Measurements from ENCODE around the gene KDM4B. TPM values are rescaled to one million over a fixed set of nuclear protein-coding genes. Genes with fewer than 3 reads are reported as not detected.

KDM4B gene
- total RNA-seq, 2 experiments from 2014 or later: 33.9 to 35.8 TPM

DNA sequence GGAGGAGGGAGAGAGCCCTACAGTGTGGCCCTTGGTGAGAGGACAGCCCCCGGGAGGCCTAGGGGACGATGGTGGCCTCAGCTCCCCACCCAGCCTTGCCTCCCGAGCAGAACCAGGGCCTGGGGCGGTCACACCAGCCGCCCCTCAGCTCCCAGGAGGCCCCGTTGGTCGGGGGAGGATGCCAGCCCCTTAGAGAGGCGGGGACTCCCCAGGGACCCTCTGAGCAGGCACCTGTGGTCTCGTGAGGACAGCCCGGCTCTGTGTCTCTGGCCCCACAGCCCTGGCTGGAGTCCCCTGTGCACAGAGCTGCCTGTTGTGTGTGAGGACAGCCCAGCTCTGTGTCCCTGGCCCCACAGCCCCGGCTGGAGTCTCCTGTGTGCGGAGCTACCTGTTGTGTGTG, 158.8 kb downstream of the KDM4B start:
- POLR2A ChIA-PET: no interaction called here
- peaks cover 27% of the 10 kb centered on the region for H3K4me1 Mint-ChIP-seq
- CTCF ChIA-PET: interaction anchor here (0.7 kb wide), 1 partner anchor 97 kb away, joined by 3 read pairs; no protein-coding TSS in a partner anchor

DNA sequence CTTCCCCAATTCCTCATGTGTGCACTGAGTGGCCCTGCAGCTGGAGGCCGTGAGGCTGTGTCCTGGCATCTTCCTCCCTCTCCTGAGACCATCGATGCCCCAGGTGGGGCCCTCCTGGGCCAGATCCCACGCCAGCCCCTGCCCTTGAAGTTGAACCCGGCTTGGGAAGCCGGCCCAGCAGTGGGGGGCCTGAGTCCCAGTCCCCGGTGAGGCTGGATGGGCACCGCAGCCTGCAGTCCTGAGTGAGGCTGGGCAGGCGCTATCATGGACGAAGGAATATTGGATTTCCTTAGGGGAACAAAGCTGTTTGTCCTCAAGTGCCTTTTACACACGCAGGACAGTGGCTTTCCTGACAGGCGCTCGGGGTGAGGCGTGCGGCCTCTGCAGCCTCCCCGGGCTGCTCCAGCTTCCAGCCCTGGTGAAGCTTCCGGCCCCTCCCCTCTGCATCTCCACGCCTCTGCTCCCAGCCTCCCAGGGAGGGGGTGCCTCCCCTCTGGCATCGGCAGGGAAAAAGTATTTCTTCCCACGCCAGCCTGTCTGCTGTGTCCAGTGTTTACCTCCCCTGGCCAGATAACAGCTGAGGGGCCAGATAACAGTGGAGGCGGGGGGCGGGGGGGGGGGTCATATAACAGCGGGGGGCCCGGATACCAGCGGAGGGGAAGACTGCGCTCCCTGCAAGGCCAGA, 159.5 kb downstream of the KDM4B start:
- peaks cover 27% of the 10 kb centered on the region for H3K4me1 Mint-ChIP-seq
- ATAC-seq (no peak), DNase-seq (no peak)
- H3K27ac Mint-ChIP-seq: no peak overlapping the region
- H3K27me3 Mint-ChIP-seq: no peaks in the 10 kb centered on the region
- H3K4me3 Mint-ChIP-seq: no peak overlapping the region
- ChIA-PET POLR2A (no interaction called here), CTCF (no interaction called here)
- H3K9me3 Mint-ChIP-seq (ENCODE audit: low read depth): no peaks in the 10 kb centered on the region
- intact Hi-C loops (cut with DNase I, micrococcal nuclease): no loop called here
- H3K36me3 Mint-ChIP-seq (ENCODE audit: low read depth): peaks cover 4% of the 10 kb centered on the region

More for the DNA sequence above, 158.8 kb downstream of the KDM4B start:
- no peaks in the 10 kb centered on the region for H3K27me3 Mint-ChIP-seq
- H3K4me3 Mint-ChIP-seq: no peak overlapping the region
- H3K9me3 Mint-ChIP-seq (ENCODE audit: low read depth): no peaks in the 10 kb centered on the region
- intact Hi-C loops (cut with DNase I, micrococcal nuclease): no loop called here
- DNase-seq: no peak
- H3K36me3 Mint-ChIP-seq (ENCODE audit: low read depth): peaks cover 3% of the 10 kb centered on the region
- no peak for ATAC-seq
- no peak overlapping the region for H3K27ac Mint-ChIP-seq

DNA sequence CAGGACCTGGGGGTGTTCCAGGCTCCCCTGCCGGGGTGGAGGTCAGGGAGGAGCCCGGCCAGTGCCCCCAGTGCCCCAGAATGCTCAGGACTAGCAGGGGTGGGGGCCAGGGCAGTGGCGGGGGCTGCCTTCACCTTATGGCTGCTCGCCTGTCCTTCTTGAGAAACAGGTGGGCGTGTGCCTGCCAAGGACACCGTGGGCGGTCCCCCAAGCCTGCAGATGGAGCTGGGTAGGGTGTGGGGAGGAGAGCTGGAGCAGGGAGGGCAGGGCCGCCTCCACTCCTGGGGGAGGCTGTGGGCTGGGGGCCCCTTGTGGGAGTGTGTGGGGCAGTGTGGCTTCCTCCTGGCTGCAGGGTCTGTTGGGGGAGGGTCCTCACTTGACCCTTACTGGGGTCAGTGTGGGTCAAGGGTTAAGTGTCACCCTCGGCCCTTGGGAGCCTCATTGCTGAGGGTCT, 160.1 kb downstream of the KDM4B start:
- H3K4me1 Mint-ChIP-seq: peaks cover 27% of the 10 kb centered on the region
- H3K27ac Mint-ChIP-seq: no peak overlapping the region
- peaks cover 7% of the 10 kb centered on the region for H3K36me3 Mint-ChIP-seq (ENCODE audit: low read depth)
- POLR2A ChIA-PET: no interaction called here
- H3K4me3 Mint-ChIP-seq: no peak overlapping the region
- CTCF ChIA-PET: no interaction called here
- ATAC-seq (no peak), DNase-seq (no peak)
- no peaks in the 10 kb centered on the region for H3K9me3 Mint-ChIP-seq (ENCODE audit: low read depth)
- intact Hi-C loops (cut with DNase I, micrococcal nuclease): no loop called here
- no peaks in the 10 kb centered on the region for H3K27me3 Mint-ChIP-seq

DNA sequence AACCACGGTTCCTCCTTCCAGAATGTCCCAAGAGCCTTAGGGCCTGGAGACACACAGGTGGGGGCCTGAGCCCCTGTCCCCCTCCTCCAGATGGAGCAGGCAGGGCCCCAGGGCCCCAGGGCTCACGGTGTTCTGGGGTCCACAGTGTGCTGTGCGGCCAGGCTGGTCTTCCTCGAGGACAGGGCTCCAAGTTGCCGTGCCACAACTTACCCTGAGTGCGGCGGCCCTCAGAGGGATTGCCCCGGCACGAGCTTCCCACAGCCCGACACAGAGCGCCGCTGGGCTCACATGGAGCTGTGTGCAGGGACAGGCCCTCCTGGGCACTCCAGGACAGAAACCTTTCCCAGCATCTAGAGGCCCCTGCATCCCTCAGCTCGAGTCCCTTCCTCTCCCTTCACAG, 160.8 kb downstream of the KDM4B start:
- H3K4me1 Mint-ChIP-seq: peaks cover 27% of the 10 kb centered on the region
- POLR2A ChIA-PET: interaction anchor here (0.5 kb wide), 1 partner anchor 1142 kb away, joined by 3 read pairs; no protein-coding TSS in a partner anchor

DNA sequence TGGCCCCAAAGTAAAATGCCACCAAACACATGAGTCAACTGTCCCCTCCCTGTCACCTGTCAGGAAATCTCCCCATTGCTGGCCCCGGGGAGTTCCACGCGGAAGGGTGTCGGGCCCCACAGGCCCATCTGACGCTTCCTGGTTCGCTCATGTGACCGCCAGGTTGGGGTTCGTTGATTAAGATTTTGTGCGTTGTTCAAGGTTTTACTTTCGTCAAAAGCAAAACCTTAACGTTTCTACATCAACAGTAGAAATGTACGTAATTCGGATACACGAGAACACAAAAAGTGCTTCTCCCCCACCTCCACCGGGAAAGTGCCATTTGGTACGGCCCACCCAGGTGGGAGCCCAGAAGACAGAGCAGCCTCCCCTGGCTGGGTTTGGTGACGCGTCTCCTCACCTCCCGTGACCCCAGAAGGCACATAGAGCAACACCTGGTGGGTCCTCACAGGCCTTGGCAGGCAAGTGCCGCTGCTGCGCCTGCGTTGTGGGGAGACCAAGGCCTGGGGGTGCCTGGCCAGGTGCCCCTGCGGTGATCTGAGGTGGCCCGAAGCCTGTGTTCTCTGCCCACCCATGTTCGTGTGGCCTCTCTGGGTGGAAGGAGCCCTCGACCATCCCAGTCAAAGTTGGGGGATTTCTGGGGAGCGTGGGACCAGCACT, 161.6 kb downstream of the KDM4B start:
- peak overlapping the region; percentile 52 for H3K4me3 Mint-ChIP-seq
- intact Hi-C loops (cut with DNase I, micrococcal nuclease): no loop called here
- ATAC-seq: peak; percentile 74
- peak; percentile 70 for DNase-seq
- no peaks in the 10 kb centered on the region for H3K27me3 Mint-ChIP-seq
- peaks cover 13% of the 10 kb centered on the region for H3K36me3 Mint-ChIP-seq (ENCODE audit: low read depth)
- peaks cover 24% of the 10 kb centered on the region for H3K4me1 Mint-ChIP-seq
- CTCF ChIA-PET: no interaction called here
- H3K27ac Mint-ChIP-seq: peak overlapping the region; percentile 86
- POLR2A ChIA-PET: no interaction called here
- no peaks in the 10 kb centered on the region for H3K9me3 Mint-ChIP-seq (ENCODE audit: low read depth)

More for the DNA sequence above, 160.8 kb downstream of the KDM4B start:
- no peaks in the 10 kb centered on the region for H3K27me3 Mint-ChIP-seq
- CTCF ChIA-PET: no interaction called here
- peak overlapping the region; percentile 86 for H3K27ac Mint-ChIP-seq
- intact Hi-C loops (cut with DNase I, micrococcal nuclease): no loop called here
- H3K36me3 Mint-ChIP-seq (ENCODE audit: low read depth): peaks cover 11% of the 10 kb centered on the region
- DNase-seq (no peak), ATAC-seq (no peak)
- H3K9me3 Mint-ChIP-seq (ENCODE audit: low read depth): no peaks in the 10 kb centered on the region
- H3K4me3 Mint-ChIP-seq: peak overlapping the region; percentile 52

DNA sequence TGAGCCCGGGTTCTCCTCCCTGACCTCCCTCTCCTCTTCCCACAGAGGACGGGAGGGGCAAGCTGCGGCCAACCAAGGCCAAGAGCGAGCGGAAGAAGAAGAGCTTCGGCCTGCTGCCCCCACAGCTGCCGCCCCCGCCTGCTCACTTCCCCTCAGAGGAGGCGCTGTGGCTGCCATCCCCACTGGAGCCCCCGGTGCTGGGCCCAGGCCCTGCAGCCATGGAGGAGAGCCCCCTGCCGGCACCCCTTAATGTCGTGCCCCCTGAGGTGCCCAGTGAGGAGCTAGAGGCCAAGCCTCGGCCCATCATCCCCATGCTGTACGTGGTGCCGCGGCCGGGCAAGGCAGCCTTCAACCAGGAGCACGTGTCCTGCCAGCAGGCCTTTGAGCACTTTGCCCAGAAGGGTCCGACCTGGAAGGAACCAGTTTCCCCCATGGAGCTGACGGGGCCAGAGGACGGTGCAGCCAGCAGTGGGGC, 162.2 kb downstream of the KDM4B start:
- no peaks in the 10 kb centered on the region for H3K27me3 Mint-ChIP-seq
- peaks cover 14% of the 10 kb centered on the region for H3K36me3 Mint-ChIP-seq (ENCODE audit: low read depth)
- no peak for ATAC-seq
- peak; percentile 31 for DNase-seq
- H3K4me3 Mint-ChIP-seq: peak overlapping the region; percentile 52
- intact Hi-C loops (cut with DNase I, micrococcal nuclease): no loop called here
- peaks cover 20% of the 10 kb centered on the region for H3K4me1 Mint-ChIP-seq
- CTCF ChIA-PET: interaction anchor here (0.6 kb wide), 1 partner anchor 1731 kb away, joined by 3 read pairs; no protein-coding TSS in a partner anchor
- POLR2A ChIA-PET: no interaction called here
- no peaks in the 10 kb centered on the region for H3K9me3 Mint-ChIP-seq (ENCODE audit: low read depth)
- H3K27ac Mint-ChIP-seq: peak overlapping the region; percentile 86

DNA sequence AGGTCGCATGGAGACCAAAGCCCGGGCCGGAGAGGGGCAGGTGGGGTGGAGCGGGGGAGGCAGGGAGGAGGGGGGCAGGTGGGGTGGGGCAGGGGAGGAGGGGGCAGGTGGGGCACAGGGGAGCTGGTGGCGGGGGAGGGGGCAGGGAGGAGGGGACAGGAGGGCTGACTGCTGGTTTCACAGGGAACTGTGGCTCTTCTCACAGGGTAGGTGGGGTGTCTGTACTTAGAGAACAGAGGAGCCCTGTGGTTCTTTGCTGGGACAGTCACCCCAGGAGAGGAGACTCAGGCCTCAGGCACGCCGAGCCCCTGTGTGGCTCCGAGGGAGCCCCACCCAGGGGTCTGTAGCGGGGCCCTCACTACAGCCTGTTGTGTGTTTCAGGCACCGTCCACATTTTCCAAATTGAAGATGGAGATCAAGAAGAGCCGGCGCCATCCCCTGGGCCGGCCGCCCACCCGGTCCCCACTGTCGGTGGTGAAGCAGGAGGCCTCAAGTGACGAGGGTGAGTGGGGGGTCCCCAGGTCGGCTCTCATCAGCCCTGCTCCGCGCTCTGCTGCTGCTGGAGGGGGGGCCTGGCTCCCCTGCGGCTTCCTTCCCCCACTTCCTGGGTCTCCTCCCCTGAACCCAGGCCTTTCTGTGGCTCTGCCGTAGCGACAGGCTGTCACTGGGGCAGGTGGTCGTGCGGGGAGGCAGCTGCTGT, 162.7 kb downstream of the KDM4B start:
- CTCF ChIA-PET: interaction anchor here (0.6 kb wide), 1 partner anchor 1730 kb away, joined by 3 read pairs; no protein-coding TSS in a partner anchor
- Mint-ChIP-seq H3K4me1 (peaks cover 20% of the 10 kb centered on the region), H3K27me3 (no peaks in the 10 kb centered on the region), H3K36me3 (ENCODE audit: low read depth) (peaks cover 15% of the 10 kb centered on the region), H3K27ac (peak overlapping the region; percentile 76), H3K9me3 (ENCODE audit: low read depth) (no peaks in the 10 kb centered on the region), H3K4me3 (peak overlapping the region; percentile 46)
- peak; percentile 17 for ATAC-seq
- peak; percentile 25 for DNase-seq
- intact Hi-C loops (cut with DNase I, micrococcal nuclease): no loop called here
- POLR2A ChIA-PET: no interaction called here

DNA sequence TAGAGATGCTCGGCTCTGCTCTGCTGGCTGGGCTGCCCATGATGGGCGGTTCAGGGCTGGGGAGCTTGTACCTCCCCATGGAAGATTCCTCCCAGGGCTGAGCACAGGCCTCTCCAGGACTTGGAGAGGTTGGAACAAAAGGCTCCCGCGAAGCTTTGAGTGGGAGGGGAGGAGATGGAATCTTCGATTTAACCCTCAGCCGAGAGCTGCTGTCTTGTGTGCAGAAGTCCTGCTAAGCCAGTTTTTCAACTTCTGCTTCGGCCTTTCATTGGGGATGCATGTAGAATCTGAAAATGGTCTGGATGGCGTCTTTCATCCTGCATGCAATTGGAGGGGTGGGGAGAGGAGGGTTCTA, 163.3 kb downstream of the KDM4B start:
- no peaks in the 10 kb centered on the region for H3K9me3 Mint-ChIP-seq (ENCODE audit: low read depth)
- H3K27me3 Mint-ChIP-seq: no peaks in the 10 kb centered on the region
- ChIA-PET POLR2A (no interaction called here), CTCF (no interaction called here)
- peaks cover 19% of the 10 kb centered on the region for H3K36me3 Mint-ChIP-seq (ENCODE audit: low read depth)
- intact Hi-C loops (cut with DNase I, micrococcal nuclease): no loop called here
- peak overlapping the region; percentile 13 for H3K27ac Mint-ChIP-seq
- H3K4me1 Mint-ChIP-seq: peaks cover 20% of the 10 kb centered on the region
- no peak for ATAC-seq
- DNase-seq: no peak
- no peak overlapping the region for H3K4me3 Mint-ChIP-seq

DNA sequence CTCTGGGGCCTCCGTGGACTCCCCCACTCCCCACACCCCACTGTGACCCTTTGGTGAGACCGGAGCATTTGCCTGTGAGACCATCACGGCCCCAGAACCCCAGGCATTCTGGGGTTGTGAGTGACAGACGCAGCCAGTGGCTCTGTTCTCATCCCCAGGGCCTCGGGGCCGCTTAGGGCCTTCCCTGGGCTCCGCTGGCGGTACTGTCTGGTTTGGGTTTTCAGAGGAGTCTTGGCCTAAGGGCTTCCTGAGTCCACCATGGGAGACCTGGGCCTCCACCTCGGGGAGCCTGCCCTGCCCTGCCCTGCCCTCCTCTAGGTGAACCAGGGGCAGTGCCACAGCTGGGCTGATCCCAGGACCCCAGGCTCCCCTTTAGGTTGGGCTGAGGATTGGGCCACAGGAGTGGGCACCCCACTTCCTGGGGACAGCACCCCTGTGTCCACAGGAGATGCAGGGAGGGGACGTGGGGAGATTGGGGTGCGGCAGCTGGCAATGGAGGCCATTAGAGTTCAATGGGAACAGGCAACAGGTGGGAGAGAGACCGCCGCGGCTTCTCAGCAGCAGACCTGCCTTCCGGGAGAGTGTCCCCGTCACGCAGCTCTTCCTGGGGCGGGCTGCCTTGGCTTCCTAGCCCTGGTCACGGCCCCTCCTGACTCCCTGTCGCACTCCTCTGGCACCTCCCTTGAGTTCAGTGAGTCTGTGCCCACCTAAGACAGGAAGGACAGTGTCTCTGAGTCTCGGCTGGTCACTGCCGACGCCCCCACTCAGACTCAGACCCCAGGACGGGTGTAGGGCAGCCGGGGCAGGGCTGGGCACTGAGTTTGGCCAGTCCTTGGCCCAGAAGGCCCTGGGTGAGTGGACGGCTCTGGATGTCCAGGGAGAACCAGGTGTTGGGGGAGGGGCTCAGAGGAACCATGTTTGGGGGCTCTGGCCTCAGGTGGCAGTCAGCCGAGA, 164.1 kb downstream of the KDM4B start:
- Mint-ChIP-seq H3K4me1 (peaks cover 22% of the 10 kb centered on the region), H3K4me3 (no peak overlapping the region), H3K36me3 (ENCODE audit: low read depth) (peaks cover 22% of the 10 kb centered on the region), H3K9me3 (ENCODE audit: low read depth) (no peaks in the 10 kb centered on the region), H3K27ac (no peak overlapping the region), H3K27me3 (no peaks in the 10 kb centered on the region)
- ATAC-seq (no peak), DNase-seq (no peak)
- intact Hi-C loops (cut with DNase I, micrococcal nuclease): no loop called here
- CTCF ChIA-PET: interaction anchor here (0.5 to 0.6 kb wide), 3 partner anchors 27 to 967 kb away, joined by 3 read pairs; no protein-coding TSS in a partner anchor
- POLR2A ChIA-PET: no interaction called here

DNA sequence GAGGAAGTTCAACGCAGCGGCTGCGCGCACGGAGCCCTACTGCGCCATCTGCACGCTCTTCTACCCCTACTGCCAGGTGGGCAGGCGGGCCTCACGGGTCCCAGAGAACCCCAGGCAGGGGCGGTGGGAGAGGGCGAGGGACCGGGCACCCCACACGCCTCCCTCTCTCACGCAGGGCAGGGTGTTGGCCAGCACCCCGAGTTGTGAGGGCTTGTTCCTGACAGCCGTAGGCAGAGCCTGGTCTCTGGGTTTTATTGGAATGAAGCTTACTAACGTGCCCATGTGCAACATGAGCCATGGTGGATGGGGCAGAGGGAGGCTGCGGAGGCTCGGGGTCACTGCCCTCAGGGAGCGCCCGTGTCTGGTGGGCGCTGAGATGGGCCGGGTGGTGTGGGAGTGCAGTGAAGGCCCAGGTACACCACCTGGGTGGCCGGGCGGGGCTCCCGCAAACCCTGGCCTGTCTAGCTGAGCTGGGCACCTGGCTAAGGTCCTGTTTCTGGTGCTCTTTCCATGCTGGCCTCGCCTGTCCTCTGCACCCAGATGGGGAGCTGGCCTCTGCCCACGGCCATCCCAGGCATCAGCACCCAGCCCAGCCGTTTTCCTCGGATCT, 165.2 kb downstream of the KDM4B start:
- Mint-ChIP-seq H3K27ac (no peak overlapping the region), H3K4me1 (peaks cover 33% of the 10 kb centered on the region), H3K27me3 (no peaks in the 10 kb centered on the region), H3K9me3 (ENCODE audit: low read depth) (no peaks in the 10 kb centered on the region), H3K4me3 (no peak overlapping the region), H3K36me3 (ENCODE audit: low read depth) (peaks cover 33% of the 10 kb centered on the region)
- DNase-seq (no peak), ATAC-seq (no peak)
- intact Hi-C loops (cut with DNase I, micrococcal nuclease): no loop called here
- CTCF ChIA-PET: no interaction called here
- POLR2A ChIA-PET: no interaction called here

DNA sequence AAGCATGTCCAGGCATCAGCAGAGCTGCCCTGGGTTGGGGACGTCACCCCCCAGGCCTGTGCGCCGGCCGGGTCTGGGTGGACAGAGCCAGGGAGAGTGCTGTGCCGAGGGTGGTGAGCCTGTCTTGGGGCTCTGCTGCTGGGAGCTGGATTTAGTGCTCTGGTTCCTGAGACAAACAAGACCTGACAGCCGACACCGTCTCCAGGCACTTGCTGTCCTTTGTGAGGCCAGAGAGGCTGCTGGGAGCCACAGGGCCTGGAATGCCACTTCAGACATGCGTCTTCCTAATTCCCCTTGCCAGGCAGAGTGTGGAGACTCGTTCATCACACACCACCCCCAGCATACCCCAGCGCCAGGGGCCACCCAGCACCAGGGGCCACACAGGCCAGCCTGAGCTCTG, 165.8 kb downstream of the KDM4B start:
- Mint-ChIP-seq H3K27ac (no peak overlapping the region), H3K4me3 (no peak overlapping the region), H3K4me1 (peaks cover 36% of the 10 kb centered on the region), H3K27me3 (no peaks in the 10 kb centered on the region), H3K9me3 (ENCODE audit: low read depth) (no peaks in the 10 kb centered on the region), H3K36me3 (ENCODE audit: low read depth) (peaks cover 39% of the 10 kb centered on the region)
- CTCF ChIA-PET: no interaction called here
- POLR2A ChIA-PET: no interaction called here
- intact Hi-C loops (cut with DNase I, micrococcal nuclease): no loop called here
- no peak for ATAC-seq
- no peak for DNase-seq
